Uterus (tissue), 4 donors: ENCODE results near the gene ZNF302. TPM values are rescaled to one million over a fixed set of nuclear protein-coding genes. Genes with fewer than 3 reads are reported as not detected.
A peak's percentile ranks its signal among the peaks of the same experiment; 100 is the strongest.
"Not testable (repeated sequence)": the region's sequence is repeated elsewhere in the genome, so short reads cannot be mapped to it uniquely, and the experiment has no call there.

Experiments used
- DNase-seq, 2 donors: peaks; one replicate each; pipeline ENCODE4 v3.0.0-alpha.2; 2019 to 2020
- H3K27ac ChIP-seq, 2 donors: fragments of 200-600 bp; sonication (generic); 1 replicate in 1 of 2; 2 replicates in 1 of 2; pipeline ENCODE4 v1.5.1; 2016 to 2018
- H3K27me3 ChIP-seq, 2 donors: fragments of 200-600 bp; sonication (generic); one replicate each; pipeline ENCODE4 v1.5.1; 2018 to 2019; ENCODE audit warnings: control low read depth in 1 of 2
- H3K36me3 ChIP-seq, 2 donors: fragments of 200-600 bp; sonication (generic); one replicate each; pipeline ENCODE4 v1.5.1; 2019; ENCODE audit warnings: control low read depth in 1 of 2
- H3K4me1 ChIP-seq, 2 donors: fragments of 200-600 bp; sonication (generic); one replicate each; pipeline ENCODE4 v1.5.1; 2018 to 2019; ENCODE audit warnings: control low read depth in 1 of 2
- H3K4me3 ChIP-seq, 2 donors: fragments of 200-600 bp; sonication (generic); 1 replicate in 1 of 2; 2 replicates in 1 of 2; pipeline ENCODE4 v1.5.1; 2018 to 2019; ENCODE audit warnings: mild to moderate bottlenecking in 1 of 2
- H3K9me3 ChIP-seq, 2 donors: fragments of 200-600 bp; sonication (generic); one replicate each; pipeline ENCODE4 v1.5.1; 2019; ENCODE audit warnings: control low read depth in 1 of 2
- CTCF ChIP-seq, 4 experiments: fragments of 200-600 bp in 2 of 4; fragments of 450-650 bp in 2 of 4; sonication (generic) in 2 of 4; IDR thresholded peaks; one replicate each; pipeline ENCODE4 v1.5.1; 2016 to 2019; ENCODE audit warnings: antibody characterized with exemption in 4 of 4, mild to moderate bottlenecking in 2 of 4, moderate library complexity in 1 of 4
- POLR2A ChIP-seq, 2 donors: fragments of 450-650 bp; IDR thresholded peaks; one replicate each; pipeline ENCODE4 v1.6.1; 2016; ENCODE audit warnings: antibody characterized with exemption in 2 of 2, mild to moderate bottlenecking in 1 of 2, moderate library complexity in 1 of 2
- intact Hi-C: fragments of 100-400 bp; cut with DNase I; formaldehyde crosslinking; loops from one replicate; pipeline ENCODE4 v1.15.1; 2023; ENCODE audit warnings: low total_unique reads
- total RNA-seq, 4 donors: library from RNA; depleted of rRNA in 3 of 4; stranded (reverse); fragments of >200 nt in 3 of 4; gene quantifications; one replicate each; pipeline versions ENCODE4 v1.1.0 to v1.2.4, GENCODE V29; 2014 to 2023
- donor health status: DM: yes; HTN: yes; CAD: no.

ZNF302 gene
- total RNA-seq, 4 donors from 2014 or later, result 23.5 to 80.3 (median 39.7) TPM

DNA sequence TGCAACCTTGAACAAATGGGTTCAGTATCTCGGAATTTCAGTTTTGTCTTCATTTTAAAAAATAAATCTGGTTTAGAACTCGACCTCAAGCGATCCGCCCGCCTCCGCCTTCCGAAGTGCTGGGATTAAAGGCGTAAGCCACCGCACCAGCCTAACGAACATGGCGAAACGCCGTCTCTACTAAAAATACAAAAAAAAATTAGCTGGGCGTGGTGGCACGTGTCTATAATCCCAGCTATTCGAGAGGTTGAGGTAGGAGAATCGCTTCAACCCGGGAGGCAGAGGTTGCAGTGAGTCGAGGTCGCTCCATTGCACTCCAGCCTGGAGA lies 571 bp downstream of the ZNF302 start:
- no peaks in the 10 kb centered on the region for H3K4me1 ChIP-seq
- intact Hi-C loops, result no loop called here

GRCh38 chr19:34678421-34678820 lies 943 bp downstream of the ZNF302 start:
- no peaks in the 10 kb centered on the region for H3K4me1 ChIP-seq
- peaks cover 0 to 20% of the 10 kb centered on the region in 2 donors for H3K9me3 ChIP-seq
- no peak for TF ChIP-seq POLR2A (IDR thresholded peaks at IDR 0.05)
- no peak for TF ChIP-seq CTCF (IDR thresholded peaks at IDR 0.05)
- no peaks in the 10 kb centered on the region for H3K36me3 ChIP-seq
- intact Hi-C loops, result no loop called here
- DNase-seq, result no peak
- peak overlapping the region; percentile 92 to 99 for H3K27ac ChIP-seq
- no peaks in the 10 kb centered on the region for H3K27me3 ChIP-seq
- peak overlapping the region; percentile 79 to 93 for H3K4me3 ChIP-seq

More for the DNA sequence above, 571 bp downstream of the ZNF302 start:
- H3K27ac ChIP-seq, result peak overlapping the region; percentile 92 to 99
- no peak for DNase-seq
- TF ChIP-seq CTCF (IDR thresholded peaks at IDR 0.05) (no peak), POLR2A (IDR thresholded peaks at IDR 0.05) (no peak)
- peak overlapping the region; percentile 79 to 93 for H3K4me3 ChIP-seq
- H3K9me3 ChIP-seq, result peaks cover 0 to 17% of the 10 kb centered on the region in 2 donors
- no peaks in the 10 kb centered on the region for H3K27me3 ChIP-seq
- no peaks in the 10 kb centered on the region for H3K36me3 ChIP-seq

GRCh38 chr19:34681478-34681877 lies 4.0 kb downstream of the ZNF302 start:
- DNase-seq, result no peak
- Histone ChIP-seq H3K27me3 (no peaks in the 10 kb centered on the region), H3K36me3 (no peaks in the 10 kb centered on the region), H3K4me1 (no peaks in the 10 kb centered on the region), H3K9me3 (peaks cover 0 to 47% of the 10 kb centered on the region in 2 donors), H3K27ac (no peak overlapping the region), H3K4me3 (no peak overlapping the region)
- intact Hi-C loops, result no loop called here
- TF ChIP-seq CTCF (IDR thresholded peaks at IDR 0.05) (no peak), POLR2A (IDR thresholded peaks at IDR 0.05) (no peak)

- peaks cover 0 to 50% of the 10 kb centered on the region in 2 donors for H3K9me3 ChIP-seq
- H3K36me3 ChIP-seq, H3K4me1 ChIP-seq, H3K4me3 ChIP-seq, H3K27me3 ChIP-seq, intact Hi-C loops, H3K27ac ChIP-seq, DNase-seq: not testable (repeated sequence)
Observed at GRCh38 chr19:34685266-34685665, 7.8 kb downstream of the ZNF302 start.

- H3K4me3 ChIP-seq, result no peak overlapping the region
- no peak overlapping the region for H3K27ac ChIP-seq
- intact Hi-C loops, result no loop called here
- DNase-seq, result no peak
- no peak for TF ChIP-seq POLR2A (IDR thresholded peaks at IDR 0.05)
- H3K4me1 ChIP-seq, result no peaks in the 10 kb centered on the region
- peaks cover 0 to 47% of the 10 kb centered on the region in 2 donors for H3K9me3 ChIP-seq
- H3K27me3 ChIP-seq, result no peaks in the 10 kb centered on the region
- H3K36me3 ChIP-seq, result no peaks in the 10 kb centered on the region
Observed at GRCh38 chr19:34686455-34686854, 9.0 kb downstream of the ZNF302 start.

DNA sequence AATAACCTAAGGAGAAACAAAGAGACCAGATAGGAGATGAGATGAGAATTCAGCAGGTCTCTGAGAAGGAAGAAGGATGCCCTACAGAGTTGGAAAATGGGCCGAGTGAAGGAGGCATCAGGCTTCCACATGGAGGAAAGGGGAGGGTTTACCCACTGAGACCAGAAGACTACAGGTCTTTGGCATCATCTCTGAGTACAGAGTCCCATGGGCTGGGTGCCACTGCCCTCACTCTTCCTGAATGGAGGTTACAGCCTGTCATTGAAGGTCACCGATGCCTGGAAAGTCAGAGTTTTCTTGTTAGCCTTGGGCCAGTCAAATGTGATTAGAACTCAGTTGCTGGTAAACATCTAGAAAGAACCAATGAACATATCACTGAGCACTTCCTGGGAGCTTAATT lies 9.9 kb downstream of the ZNF302 start:
- no peaks in the 10 kb centered on the region for H3K36me3 ChIP-seq
- intact Hi-C loops, result no loop called here
- no peaks in the 10 kb centered on the region for H3K27me3 ChIP-seq
- no peak overlapping the region for H3K27ac ChIP-seq
- TF ChIP-seq CTCF (IDR thresholded peaks at IDR 0.05) (no peak), POLR2A (IDR thresholded peaks at IDR 0.05) (no peak)
- H3K4me1 ChIP-seq, result no peaks in the 10 kb centered on the region
- DNase-seq, result no peak
- H3K4me3 ChIP-seq, result no peak overlapping the region
- peaks cover 0 to 39% of the 10 kb centered on the region in 2 donors for H3K9me3 ChIP-seq
